SK-N-SH treated with all-trans-retinoic acid at 6 μM for 48 hours (cell line): ENCODE results near the gene PLEKHH1.

Source experiments
- ISL1 ChIP-seq: fragments of 250-450 bp; sonication (Bioruptor Pico); IDR thresholded peaks from 2 replicates; pipeline ENCODE4 v2.1.2; 2022; ENCODE audit warnings: mild to moderate bottlenecking, moderate library complexity
- PPARA ChIP-seq: fragments of 250-450 bp; sonication (Bioruptor Pico); IDR thresholded peaks from 2 replicates; pipeline ENCODE4 v1.5.0; 2020; ENCODE audit warnings: mild to moderate bottlenecking, borderline replicate concordance
- TCF4 ChIP-seq: fragments of 250-450 bp; sonication (Bioruptor Pico); IDR thresholded peaks from 2 replicates; pipeline ENCODE4 v1.8.0; 2021; ENCODE audit warnings: mild to moderate bottlenecking, moderate library complexity, borderline replicate concordance
- TF ChIP-seq, protein P1 (sequence below): fragments of 250-450 bp; sonication (Bioruptor Pico); IDR thresholded peaks from 2 replicates; pipeline ENCODE4 v1.8.0; 2021; ENCODE audit warnings: low read depth, mild to moderate bottlenecking, moderate library complexity, borderline replicate concordance
- TF ChIP-seq, protein P2 (sequence below): fragments of 250-450 bp; sonication (Bioruptor Pico); IDR thresholded peaks from 2 replicates; pipeline ENCODE4 v1.8.0; 2020; ENCODE audit warnings: mild to moderate bottlenecking, moderate library complexity, borderline replicate concordance
- TF ChIP-seq, protein P3 (sequence below): fragments of 250-450 bp; sonication (Bioruptor Pico); IDR thresholded peaks from 2 replicates; pipeline ENCODE4 v1.5.1; 2020; ENCODE audit warnings: low read depth, mild to moderate bottlenecking, moderate library complexity

DNA sequence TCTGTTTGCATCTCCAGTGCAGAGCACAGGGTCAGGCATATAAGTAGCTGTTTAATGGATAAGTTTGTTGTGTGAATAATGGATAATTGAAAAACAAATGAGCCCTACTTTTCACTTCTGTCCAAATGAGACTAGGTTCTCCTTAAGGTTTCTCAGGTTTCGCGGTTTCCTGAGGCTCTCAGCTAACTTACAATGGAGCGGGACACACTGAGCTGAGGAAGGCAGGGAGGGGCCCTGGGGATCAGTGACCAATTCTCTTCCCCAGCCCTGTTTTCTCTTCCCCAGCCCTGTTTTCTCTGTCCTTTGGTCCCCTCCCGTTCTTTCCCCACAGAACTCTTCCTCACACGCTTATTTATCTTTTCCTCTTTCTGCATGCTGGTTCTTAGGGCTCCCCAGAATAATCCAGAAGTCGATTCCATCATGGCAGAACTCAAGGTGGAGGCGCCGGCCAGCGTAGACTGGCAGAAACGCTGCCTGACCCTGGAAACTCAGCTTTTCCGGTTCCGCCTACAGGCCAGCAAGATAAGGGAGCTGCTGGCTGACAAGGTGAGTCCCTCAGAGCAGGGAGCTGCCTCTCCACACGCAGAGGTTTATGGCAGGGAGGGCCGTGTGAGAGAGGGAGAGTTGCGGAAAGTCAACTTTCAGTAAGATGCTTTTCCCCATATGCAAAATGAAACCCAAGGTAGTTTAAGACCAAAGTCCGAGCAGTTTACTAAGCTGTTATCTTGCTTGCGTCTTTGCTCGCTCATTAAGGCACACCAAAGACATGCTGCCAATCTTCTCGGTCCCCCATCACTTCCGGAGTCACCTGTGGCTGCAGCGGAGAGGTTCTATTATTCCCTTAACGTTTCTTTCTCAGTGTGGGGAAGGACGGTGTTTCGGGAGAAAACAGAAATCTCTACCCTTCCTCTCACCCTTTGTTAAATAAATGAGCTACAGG is 8.6 kb downstream of the PLEKHH1 start:
- TF ChIP-seq, protein P1, sequence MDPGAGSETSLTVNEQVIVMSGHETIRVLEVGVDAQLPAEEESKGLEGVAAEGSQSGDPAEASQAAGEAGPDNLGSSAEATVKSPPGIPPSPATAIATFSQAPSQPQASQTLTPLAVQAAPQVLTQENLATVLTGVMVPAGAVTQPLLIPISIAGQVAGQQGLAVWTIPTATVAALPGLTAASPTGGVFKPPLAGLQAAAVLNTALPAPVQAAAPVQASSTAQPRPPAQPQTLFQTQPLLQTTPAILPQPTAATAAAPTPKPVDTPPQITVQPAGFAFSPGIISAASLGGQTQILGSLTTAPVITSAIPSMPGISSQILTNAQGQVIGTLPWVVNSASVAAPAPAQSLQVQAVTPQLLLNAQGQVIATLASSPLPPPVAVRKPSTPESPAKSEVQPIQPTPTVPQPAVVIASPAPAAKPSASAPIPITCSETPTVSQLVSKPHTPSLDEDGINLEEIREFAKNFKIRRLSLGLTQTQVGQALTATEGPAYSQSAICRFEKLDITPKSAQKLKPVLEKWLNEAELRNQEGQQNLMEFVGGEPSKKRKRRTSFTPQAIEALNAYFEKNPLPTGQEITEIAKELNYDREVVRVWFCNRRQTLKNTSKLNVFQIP (CRISPR knock-in tag): no peak
- no peak for TF ChIP-seq TCF4 (CRISPR knock-in tag)
- TF ChIP-seq, protein P2, sequence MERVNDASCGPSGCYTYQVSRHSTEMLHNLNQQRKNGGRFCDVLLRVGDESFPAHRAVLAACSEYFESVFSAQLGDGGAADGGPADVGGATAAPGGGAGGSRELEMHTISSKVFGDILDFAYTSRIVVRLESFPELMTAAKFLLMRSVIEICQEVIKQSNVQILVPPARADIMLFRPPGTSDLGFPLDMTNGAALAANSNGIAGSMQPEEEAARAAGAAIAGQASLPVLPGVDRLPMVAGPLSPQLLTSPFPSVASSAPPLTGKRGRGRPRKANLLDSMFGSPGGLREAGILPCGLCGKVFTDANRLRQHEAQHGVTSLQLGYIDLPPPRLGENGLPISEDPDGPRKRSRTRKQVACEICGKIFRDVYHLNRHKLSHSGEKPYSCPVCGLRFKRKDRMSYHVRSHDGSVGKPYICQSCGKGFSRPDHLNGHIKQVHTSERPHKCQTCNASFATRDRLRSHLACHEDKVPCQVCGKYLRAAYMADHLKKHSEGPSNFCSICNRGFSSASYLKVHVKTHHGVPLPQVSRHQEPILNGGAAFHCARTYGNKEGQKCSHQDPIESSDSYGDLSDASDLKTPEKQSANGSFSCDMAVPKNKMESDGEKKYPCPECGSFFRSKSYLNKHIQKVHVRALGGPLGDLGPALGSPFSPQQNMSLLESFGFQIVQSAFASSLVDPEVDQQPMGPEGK (CRISPR knock-in tag): no peak
- no peak for TF ChIP-seq ISL1
- TF ChIP-seq PPARA: no peak
- TF ChIP-seq, protein P3, sequence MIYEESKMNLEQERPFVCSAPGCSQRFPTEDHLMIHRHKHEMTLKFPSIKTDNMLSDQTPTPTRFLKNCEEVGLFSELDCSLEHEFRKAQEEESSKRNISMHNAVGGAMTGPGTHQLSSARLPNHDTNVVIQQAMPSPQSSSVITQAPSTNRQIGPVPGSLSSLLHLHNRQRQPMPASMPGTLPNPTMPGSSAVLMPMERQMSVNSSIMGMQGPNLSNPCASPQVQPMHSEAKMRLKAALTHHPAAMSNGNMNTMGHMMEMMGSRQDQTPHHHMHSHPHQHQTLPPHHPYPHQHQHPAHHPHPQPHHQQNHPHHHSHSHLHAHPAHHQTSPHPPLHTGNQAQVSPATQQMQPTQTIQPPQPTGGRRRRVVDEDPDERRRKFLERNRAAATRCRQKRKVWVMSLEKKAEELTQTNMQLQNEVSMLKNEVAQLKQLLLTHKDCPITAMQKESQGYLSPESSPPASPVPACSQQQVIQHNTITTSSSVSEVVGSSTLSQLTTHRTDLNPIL (CRISPR knock-in tag): no peak
